Right forelimb (tissue), 1 donor: ENCODE results near the gene SPTBN1.

Experiments
- DNase-seq: peaks from one replicate; pipeline ENCODE4 v3.0.0-alpha.2; 2018

The SPTBN1 gene

DNA sequence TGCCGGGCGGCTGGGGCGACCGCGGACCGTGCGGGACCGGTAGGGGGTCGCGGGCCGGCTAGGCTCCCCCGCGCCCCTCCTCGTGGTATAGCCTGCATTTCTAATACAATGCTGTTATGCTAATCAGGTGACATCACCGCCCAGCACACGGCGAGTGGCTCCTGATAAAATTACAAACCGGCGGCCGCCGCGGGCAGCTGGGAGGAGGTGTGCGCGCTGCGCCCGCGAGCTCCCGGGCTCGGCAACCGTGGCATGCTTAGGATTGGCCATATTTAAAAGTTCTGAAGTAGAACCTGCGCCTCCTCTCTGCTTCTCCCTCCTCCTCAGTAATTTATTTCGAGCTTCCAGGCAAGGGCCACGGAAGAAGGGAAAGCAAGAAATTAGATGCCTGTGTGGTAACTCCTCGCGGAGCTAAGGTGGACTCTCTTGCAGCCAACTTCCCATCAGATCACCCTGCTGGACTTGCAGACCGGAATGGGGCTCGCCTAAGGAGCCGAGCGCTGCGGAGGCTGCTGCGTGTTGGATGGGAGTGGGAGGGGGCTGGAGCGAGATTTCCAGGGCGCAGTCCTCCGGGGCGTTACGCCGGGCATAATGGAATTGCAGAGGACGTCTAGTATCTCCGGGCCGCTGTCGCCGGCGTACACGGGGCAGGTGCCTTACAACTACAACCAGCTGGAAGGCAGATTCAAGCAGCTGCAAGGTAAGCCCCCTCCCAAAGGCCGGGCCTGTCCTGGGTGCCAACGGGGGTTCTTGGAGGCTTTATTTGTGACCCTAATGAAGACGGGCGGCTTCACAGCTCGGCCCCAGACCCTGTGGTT is 102.3 kb downstream of the SPTBN1 start:
- peak; percentile 75 for DNase-seq

- no peak for DNase-seq
Measured at GRCh38 chr2:54559006-54559445, 102.9 kb downstream of the SPTBN1 start.

DNA sequence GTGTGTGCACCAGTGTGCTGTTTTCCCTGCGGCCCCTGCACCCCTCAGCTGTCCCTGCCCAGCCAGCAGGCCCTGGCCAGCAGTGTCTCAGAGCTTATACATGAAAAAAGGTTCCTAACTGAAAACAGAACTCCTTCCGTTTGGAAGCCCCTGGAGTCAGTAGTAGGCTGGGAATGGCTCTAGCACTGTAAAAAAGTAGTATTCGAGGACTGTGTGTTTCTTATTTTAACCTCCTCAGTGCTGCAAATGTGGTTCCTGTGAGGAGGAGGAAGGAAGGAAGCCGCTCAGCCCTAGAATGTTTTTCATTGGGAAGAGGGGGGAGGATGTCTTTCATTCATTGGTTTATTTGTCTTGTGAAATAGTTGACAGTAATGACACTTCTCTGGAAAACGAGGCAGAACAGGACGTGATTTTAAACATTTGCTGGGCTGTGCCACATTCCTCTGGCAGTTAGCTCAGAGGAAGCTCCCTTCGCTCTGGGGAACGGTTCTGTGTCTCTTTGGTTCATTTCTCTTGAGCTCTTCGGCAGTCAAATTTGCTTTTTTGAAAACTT is 103.5 kb downstream of the SPTBN1 start:
- DNase-seq = no peak

- DNase-seq = peak; percentile 67
Measured at GRCh38 chr2:54560146-54560881, 104.2 kb downstream of the SPTBN1 start.

DNA sequence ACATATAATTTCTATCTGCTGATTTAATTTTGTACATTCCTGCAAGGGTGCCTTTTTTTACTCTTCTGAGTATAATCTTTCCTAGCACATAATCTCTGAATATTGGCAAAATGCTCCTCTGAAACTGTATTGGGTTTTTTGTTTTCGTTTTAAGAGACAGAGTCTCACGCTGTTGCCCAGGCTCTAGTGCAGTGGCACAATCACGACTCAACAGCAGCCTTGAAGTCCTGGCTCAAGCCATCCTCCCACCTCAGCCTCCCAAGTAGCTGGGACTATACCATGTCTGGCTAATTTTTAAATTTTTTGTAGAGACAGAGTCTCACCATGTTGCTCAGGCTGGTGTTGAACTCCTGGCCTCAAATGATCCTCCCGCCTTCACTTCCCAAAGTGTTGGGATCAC is 104.9 kb downstream of the SPTBN1 start:
- no peak for DNase-seq

DNA sequence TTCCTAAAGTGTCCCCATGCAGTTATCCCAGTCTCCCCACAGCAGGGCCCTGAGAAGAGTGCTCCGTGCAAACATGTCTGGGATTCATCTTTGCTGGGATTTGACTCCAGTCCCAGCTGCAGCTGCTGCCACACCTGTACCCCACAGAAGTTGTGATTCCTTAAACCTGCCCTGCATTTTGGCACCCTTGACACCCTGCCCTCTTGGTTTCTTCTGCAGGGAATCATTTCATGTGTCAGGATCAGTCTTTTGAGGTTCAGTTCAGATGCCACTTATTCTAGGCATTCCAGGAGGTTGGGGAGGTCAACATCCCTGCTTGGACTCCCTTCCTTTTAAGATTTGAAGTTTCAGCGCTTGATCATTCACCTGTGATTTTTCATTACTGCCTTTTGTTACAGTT is 108.3 kb downstream of the SPTBN1 start:
- no peak for DNase-seq

DNA sequence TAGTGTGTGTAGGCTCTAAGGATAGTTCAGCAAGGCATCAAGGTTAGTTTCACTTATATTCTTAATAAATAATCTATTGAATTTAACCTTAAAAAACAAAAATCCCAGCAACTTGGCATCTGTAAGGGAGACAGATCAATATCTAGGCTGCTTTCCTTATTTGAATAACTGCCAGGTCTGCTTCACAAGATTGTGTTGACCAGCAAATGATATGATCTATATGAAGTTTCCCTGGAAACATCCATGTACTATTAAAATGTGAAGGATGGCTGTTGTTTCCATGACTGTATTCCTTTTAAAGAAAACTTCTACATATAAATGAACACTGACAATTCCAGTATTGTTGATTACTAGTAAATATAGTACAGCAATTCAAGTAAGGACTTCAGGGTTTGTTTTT is 109.4 kb downstream of the SPTBN1 start:
- DNase-seq = no peak

GRCh38 chr2:54566896-54567295 is 110.8 kb downstream of the SPTBN1 start:
- no peak for DNase-seq

DNA sequence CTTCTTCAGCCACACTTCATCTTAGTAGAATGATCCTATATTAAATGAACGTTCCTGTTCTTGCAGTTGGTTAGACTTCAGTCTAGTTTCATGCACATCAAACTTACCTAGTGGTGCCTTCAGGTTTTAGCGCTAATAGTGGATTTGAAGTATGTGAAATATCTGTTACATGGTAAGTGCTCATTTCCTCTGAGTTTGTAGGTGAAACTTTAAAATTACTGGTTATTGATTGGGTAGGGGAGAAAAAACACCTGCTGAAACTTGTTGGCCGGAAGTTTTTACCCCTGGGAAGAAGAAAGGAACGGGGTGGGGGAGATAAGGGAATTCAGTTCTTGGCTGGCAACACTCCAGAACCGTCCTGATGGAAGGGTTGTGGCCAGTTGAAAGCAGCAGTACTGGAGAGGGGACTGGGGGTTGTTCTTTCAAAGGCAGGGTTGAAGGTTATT is 112.8 kb downstream of the SPTBN1 start:
- DNase-seq = no peak

DNA sequence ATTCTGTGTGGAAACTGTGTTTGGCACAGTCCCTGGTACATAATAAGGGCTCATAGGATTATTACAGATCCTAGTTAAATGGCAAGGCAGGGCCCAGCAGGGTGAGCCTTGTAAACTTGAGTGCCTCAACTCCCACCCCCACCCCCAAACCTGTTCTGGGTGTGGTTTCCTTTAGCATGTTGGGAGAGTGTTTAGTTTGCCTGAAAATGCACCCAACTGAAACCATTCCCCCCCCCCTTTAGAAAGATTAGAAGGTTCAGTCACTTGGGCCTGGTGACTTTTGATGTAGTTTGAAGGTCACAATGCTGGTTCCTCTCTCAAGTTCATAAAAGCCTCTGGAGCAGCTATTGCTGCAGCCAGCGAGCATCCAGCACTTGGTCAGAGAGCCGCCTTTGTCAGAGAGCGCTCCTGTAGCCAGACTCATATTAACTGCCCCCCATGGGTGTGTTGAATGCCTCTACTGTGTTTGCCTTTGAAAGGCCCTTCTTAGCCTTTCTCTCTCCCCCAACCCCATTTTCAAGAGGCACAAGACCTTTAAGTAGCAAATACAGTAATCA is 113.7 kb downstream of the SPTBN1 start:
- no peak for DNase-seq

GRCh38 chr2:54570321-54570855 is 114.3 kb downstream of the SPTBN1 start:
- DNase-seq = no peak

GRCh38 chr2:54570925-54571694 is 115.0 kb downstream of the SPTBN1 start:
- peak; percentile 65 for DNase-seq

GRCh38 chr2:54572262-54572635 is 116.1 kb downstream of the SPTBN1 start:
- no peak for DNase-seq

- no peak for DNase-seq
Measured at GRCh38 chr2:54572636-54573536, 116.8 kb downstream of the SPTBN1 start.

GRCh38 chr2:54573537-54573919 is 117.4 kb downstream of the SPTBN1 start:
- no peak for DNase-seq

GRCh38 chr2:54574107-54574859 is 118.2 kb downstream of the SPTBN1 start:
- no peak for DNase-seq

DNA sequence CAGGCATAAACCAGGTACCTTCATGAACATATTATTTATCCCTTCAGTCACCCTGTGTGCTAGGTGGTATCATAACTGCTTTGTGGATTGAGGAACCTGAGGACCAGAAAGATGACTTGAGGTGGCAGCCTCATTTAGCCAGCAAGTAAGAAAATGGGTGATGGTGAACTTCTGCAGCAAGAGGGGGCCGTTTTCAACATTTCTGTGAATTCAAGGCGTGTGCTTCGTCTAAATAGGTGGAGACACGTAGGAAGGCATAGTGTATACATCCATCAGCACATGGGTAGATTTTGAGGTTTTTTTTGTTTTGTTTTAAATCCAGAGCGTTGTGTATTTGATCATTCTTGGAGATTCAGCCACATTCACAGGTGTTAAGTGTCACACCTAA is 118.7 kb downstream of the SPTBN1 start:
- DNase-seq = no peak

- no peak for DNase-seq
Measured at GRCh38 chr2:54575379-54575888, 119.3 kb downstream of the SPTBN1 start.

- no peak for DNase-seq
Measured at GRCh38 chr2:54577035-54577434, 120.9 kb downstream of the SPTBN1 start.

DNA sequence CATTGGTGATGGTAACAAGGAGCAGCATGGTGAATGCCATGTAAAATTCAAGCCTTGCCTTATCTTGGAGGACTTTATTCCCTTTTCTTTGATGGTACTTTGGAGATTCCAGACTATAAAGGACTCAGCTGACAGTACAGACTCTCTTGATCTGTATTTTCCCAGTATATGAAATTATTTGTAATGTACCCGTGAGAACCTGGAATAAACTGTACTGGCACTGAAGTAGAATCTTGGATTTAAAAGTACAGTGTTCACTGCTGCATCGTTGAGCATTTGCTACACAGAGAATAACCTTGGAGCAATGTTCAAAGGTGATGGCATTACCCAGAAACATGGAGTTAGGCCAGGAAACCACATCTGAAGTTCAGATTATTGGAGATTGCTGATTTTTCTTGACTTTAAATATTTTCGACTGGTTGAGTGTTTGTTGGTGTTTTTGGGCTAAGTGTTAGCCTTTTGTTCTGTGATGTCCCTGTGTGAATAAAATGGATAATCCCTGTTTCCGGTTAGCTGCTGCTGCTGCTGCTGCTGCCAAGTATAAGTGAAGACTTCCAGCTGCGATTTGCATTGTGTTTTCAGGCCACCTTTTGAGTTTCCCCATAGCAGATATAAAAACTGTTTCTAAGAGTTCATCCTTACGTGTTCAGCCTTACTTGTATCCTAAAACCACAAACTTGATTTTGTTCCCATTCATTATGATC is 122.0 kb downstream of the SPTBN1 start:
- no peak for DNase-seq
